Right ventricle myocardium inferior (tissue), 1 donor: ENCODE measurements around the gene TPPP. TPM values are rescaled to one million over a fixed set of nuclear protein-coding genes. Genes with fewer than 3 reads are reported as not detected.
"Not testable (repeated sequence)": the region's sequence is repeated elsewhere in the genome, so short reads cannot be mapped to it uniquely, and the experiment has no call there.

Source experiments
- ATAC-seq: fragments of 200-7000 bp; cut with Tn5 transposase; one replicate; pipeline ENCODE4 v1.9.1; 2020; ENCODE audit warnings: mild to moderate bottlenecking, moderate library complexity
- DNase-seq: peaks from one replicate; pipeline ENCODE4 v3.0.0; 2021; ENCODE audit errors: missing footprints
- intact Hi-C: fragments of 100-400 bp; cut with DNase I; formaldehyde crosslinking; loops from one replicate; pipeline ENCODE4 v1.11.0; 2022
- long read RNA-seq: library from polyadenylated mRNA; unstranded; transcript quantifications from one replicate; pipeline ENCODE4 v2.0.0, GENCODE V29; 2021
- total RNA-seq: library from RNA; stranded (reverse); fragmentation: NEBNext Ultra II Directional; extraction: Animal tissue kit (Norgen Biotek cat#: 25700); gene quantifications from one replicate; pipeline ENCODE4 v1.2.1, GENCODE V29; 2021
- donor health status: DM: no; HTN: yes; CAD: no; lungs with severe emphysema.

Gene TPPP
- 34.5 TPM for total RNA-seq
- long read RNA-seq, full-length matches to known transcripts = 16 of 70 reads
- long read RNA-seq, partial matches to known transcripts = 0 of 70 reads
- long read RNA-seq, other reads (novel, unspliced or antisense) = 54 of 70 reads

GRCh38 chr5:693271-694041 is at the start of gene TPPP:
Gene TPPP (minus strand): TSS chr5:693352. CDS start chr5:678060, 15,292 bp downstream.
- peak; percentile 86 for ATAC-seq
- intact Hi-C loops = loop anchor here (2.0 to 5.0 kb wide), 2 partner anchors 19 to 199 kb away; partner anchors contain the start of genes BRD9 and TRIP13
- DNase-seq = peak; percentile 95

GRCh38 chr5:742276-742675 is 49.1 kb upstream of the TPPP start:
- DNase-seq, intact Hi-C loops: not testable (repeated sequence)

GRCh38 chr5:734145-734544 is 41.0 kb upstream of the TPPP start:
- DNase-seq, intact Hi-C loops: not testable (repeated sequence)
- peak; percentile 16 for ATAC-seq

More at GRCh38 chr5:742276-742675, 49.1 kb upstream of the TPPP start:
- ATAC-seq = not testable (repeated sequence)

- intact Hi-C loops = not testable (repeated sequence)
Measured at GRCh38 chr5:732754-733454, 39.8 kb upstream of the TPPP start.

GRCh38 chr5:729225-729624 is 36.1 kb upstream of the TPPP start:
- intact Hi-C loops, DNase-seq, ATAC-seq: not testable (repeated sequence)

More at GRCh38 chr5:732754-733454, 39.8 kb upstream of the TPPP start:
- not testable (repeated sequence) for ATAC-seq, DNase-seq

- DNase-seq, intact Hi-C loops, ATAC-seq: not testable (repeated sequence)
Measured at GRCh38 chr5:727087-727486, 33.9 kb upstream of the TPPP start.

- intact Hi-C loops, ATAC-seq, DNase-seq: not testable (repeated sequence)
Measured at GRCh38 chr5:723865-724264, 30.7 kb upstream of the TPPP start.

- intact Hi-C loops, DNase-seq, ATAC-seq: not testable (repeated sequence)
Measured at GRCh38 chr5:723309-723708, 30.2 kb upstream of the TPPP start.

GRCh38 chr5:719379-719778 is 26.2 kb upstream of the TPPP start:
- intact Hi-C loops, DNase-seq, ATAC-seq: not testable (repeated sequence)

- ATAC-seq (no peak), DNase-seq (no peak)
- intact Hi-C loops = no loop called here
Measured at GRCh38 chr5:717143-717542, 24.0 kb upstream of the TPPP start.

- peak; percentile 34 for ATAC-seq
- DNase-seq, intact Hi-C loops: not testable (repeated sequence)
Measured at GRCh38 chr5:716740-717139, 23.6 kb upstream of the TPPP start.

- ATAC-seq, intact Hi-C loops, DNase-seq: not testable (repeated sequence)
Measured at GRCh38 chr5:715636-716035, 22.5 kb upstream of the TPPP start.

- ATAC-seq, DNase-seq, intact Hi-C loops: not testable (repeated sequence)
Measured at GRCh38 chr5:714215-715118, 21.3 kb upstream of the TPPP start.

- DNase-seq, intact Hi-C loops, ATAC-seq: not testable (repeated sequence)
Measured at GRCh38 chr5:713686-714085, 20.5 kb upstream of the TPPP start.

- DNase-seq, intact Hi-C loops, ATAC-seq: not testable (repeated sequence)
Measured at GRCh38 chr5:708848-709517, 15.8 kb upstream of the TPPP start.

- ATAC-seq, intact Hi-C loops, DNase-seq: not testable (repeated sequence)
Measured at GRCh38 chr5:708374-708773, 15.2 kb upstream of the TPPP start.

GRCh38 chr5:706127-706526 is 13.0 kb upstream of the TPPP start:
- DNase-seq, ATAC-seq, intact Hi-C loops: not testable (repeated sequence)
